H1 (cell line): ENCODE results near the gene IGFALS.

Experiments used
- CBX8 ChIP-seq: fragments of 300-800, 300-1000 bp; sonication (generic); IDR thresholded peaks from 2 replicates; pipeline ENCODE4 v1.7.1; 2016; ENCODE audit warnings: low read depth, low read length, borderline replicate concordance
- CHD1 ChIP-seq: IDR thresholded peaks from 2 replicates; pipeline ENCODE4 v1.6.1; 2012; ENCODE audit warnings: low read depth, low read length, improper control_type of control experiment
- EGR1 ChIP-seq: IDR thresholded peaks from 2 replicates; pipeline ENCODE4 v1.6.1; 2011; ENCODE audit warnings: low read depth, low read length, borderline replicate concordance
- EZH2 ChIP-seq: fragments of 200-600 bp; sonication (generic); IDR thresholded peaks from 2 replicates; pipeline ENCODE4 v1.7.1; 2012; ENCODE audit warnings: low read depth, mild to moderate bottlenecking, moderate library complexity, low read length, inconsistent platforms; ENCODE audit not compliant: severe bottlenecking
- JUND ChIP-seq: IDR thresholded peaks from 2 replicates; pipeline ENCODE4 v1.6.1; 2011; ENCODE audit warnings: mild to moderate bottlenecking, improper control_type of control experiment, low read length
- NRF1 ChIP-seq: IDR thresholded peaks from 2 replicates; pipeline ENCODE4 v1.6.1; 2011; ENCODE audit warnings: mild to moderate bottlenecking, low read depth, low read length, improper control_type of control experiment
- POLR2A ChIP-seq, 2 experiments: IDR thresholded peaks; 1 replicate in 1 of 2; 2 replicates in 1 of 2; pipeline ENCODE4 v1.6.1; 2011; ENCODE audit warnings: low read depth in 2 of 2, low read length in 2 of 2, mild to moderate bottlenecking in 2 of 2; ENCODE audit errors: control extremely low read depth in 1 of 2
- POLR2AphosphoS5 ChIP-seq: IDR thresholded peaks from 2 replicates; pipeline ENCODE4 v1.6.1; 2011; ENCODE audit warnings: low read depth, low read length
- TAF1 ChIP-seq: IDR thresholded peaks from 2 replicates; pipeline ENCODE4 v1.6.1; 2011; ENCODE audit warnings: mild to moderate bottlenecking, low read depth, low read length
- YY1 ChIP-seq: IDR thresholded peaks from 2 replicates; pipeline ENCODE4 v1.6.1; 2011; ENCODE audit warnings: low read depth, mild to moderate bottlenecking, low read length
- TF ChIP-seq, protein P1 (sequence below), 3 experiments: IDR thresholded peaks; 1 replicate in 2 of 3; 2 replicates in 1 of 3; pipeline versions ENCODE4 v1.5.1 to v1.6.1; 2011; ENCODE audit warnings: low read length in 3 of 3, mild to moderate bottlenecking in 3 of 3, inconsistent platforms in 2 of 3, low read depth in 1 of 3, moderate library complexity in 1 of 3; ENCODE audit not compliant: insufficient read depth in 1 of 3; ENCODE audit errors: control extremely low read depth in 1 of 3
- TF ChIP-seq, protein P2 (sequence below): IDR thresholded peaks from 2 replicates; pipeline ENCODE4 v1.6.1; 2012; ENCODE audit warnings: inconsistent platforms

DNA sequence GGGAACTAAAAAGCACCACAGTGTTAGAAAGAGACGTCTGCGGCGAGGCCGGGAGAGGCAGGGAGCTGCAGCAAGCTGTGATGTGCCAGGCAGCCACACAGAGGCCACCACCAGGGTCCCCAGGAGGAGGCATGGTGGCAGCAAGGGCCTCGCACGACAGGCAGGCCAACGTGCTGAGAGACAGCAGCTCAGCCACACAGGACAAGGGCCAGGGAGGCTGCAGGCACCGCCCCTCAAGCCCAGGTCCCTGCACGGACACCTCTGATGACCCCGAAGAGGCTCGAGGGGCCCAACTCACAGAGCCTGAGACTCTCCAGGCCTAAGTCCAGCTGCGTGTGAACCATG, 27.4 kb upstream of the IGFALS start:
- TF ChIP-seq, protein P1, sequence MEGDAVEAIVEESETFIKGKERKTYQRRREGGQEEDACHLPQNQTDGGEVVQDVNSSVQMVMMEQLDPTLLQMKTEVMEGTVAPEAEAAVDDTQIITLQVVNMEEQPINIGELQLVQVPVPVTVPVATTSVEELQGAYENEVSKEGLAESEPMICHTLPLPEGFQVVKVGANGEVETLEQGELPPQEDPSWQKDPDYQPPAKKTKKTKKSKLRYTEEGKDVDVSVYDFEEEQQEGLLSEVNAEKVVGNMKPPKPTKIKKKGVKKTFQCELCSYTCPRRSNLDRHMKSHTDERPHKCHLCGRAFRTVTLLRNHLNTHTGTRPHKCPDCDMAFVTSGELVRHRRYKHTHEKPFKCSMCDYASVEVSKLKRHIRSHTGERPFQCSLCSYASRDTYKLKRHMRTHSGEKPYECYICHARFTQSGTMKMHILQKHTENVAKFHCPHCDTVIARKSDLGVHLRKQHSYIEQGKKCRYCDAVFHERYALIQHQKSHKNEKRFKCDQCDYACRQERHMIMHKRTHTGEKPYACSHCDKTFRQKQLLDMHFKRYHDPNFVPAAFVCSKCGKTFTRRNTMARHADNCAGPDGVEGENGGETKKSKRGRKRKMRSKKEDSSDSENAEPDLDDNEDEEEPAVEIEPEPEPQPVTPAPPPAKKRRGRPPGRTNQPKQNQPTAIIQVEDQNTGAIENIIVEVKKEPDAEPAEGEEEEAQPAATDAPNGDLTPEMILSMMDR (IDR thresholded peaks at IDR 0.05; ENCODE audit: control extremely low read depth in 1 of 3, insufficient read depth in 1 of 3, low read depth in 1 of 3, low read length in 3 of 3): no peak
- TF ChIP-seq POLR2A (IDR thresholded peaks at IDR 0.05; ENCODE audit: control extremely low read depth in 1 of 2, low read depth in 2 of 2, low read length in 2 of 2) (no peak), EZH2 (no peak), CHD1 (no peak), YY1 (no peak), TAF1 (no peak), NRF1 (no peak), JUND (no peak), EGR1 (no peak), CBX8 (no peak), POLR2AphosphoS5 (no peak)
- TF ChIP-seq, protein P2, sequence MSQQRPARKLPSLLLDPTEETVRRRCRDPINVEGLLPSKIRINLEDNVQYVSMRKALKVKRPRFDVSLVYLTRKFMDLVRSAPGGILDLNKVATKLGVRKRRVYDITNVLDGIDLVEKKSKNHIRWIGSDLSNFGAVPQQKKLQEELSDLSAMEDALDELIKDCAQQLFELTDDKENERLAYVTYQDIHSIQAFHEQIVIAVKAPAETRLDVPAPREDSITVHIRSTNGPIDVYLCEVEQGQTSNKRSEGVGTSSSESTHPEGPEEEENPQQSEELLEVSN: no peak
